HepG2 (cell line): ENCODE measurements around the gene RAB3GAP1. TPM values are rescaled to one million over a fixed set of nuclear protein-coding genes. Genes with fewer than 3 reads are reported as not detected.
"Not testable (repeated sequence)": the region's sequence is repeated elsewhere in the genome, so short reads cannot be mapped to it uniquely, and the experiment has no call there.

Source experiments
- ATAC-seq: fragments of 200-7000 bp; cut with Tn5 transposase; 3 replicates; pipeline ENCODE4 v1.9.1; 2020; ENCODE audit warnings: mild to moderate bottlenecking, moderate library complexity
- BruUV-seq: library from RNA; stranded (reverse); fragments of 400-500 nt; replicated peaks from 2 replicates; lab custom pipeline; 2021; lab: Mats Ljungman, UMichigan
- CTCF ChIA-PET: fragments of 300-600 bp; formaldehyde crosslinking; extraction: SDS; loops from one replicate; lab custom pipeline; 2021; ENCODE audit warnings: low total read pairs, inconsistent platforms, low intra/inter-chr PET ratio; lab: Yijun Ruan, JAX
- POLR2A ChIA-PET: fragments of 350-600 bp; sonication (Branson Sonifier 250); formaldehyde crosslinking; loops from one replicate; lab custom pipeline; 2020; ENCODE audit warnings: antibody characterized with exemption, inconsistent platforms; lab: Yijun Ruan, JAX
- DNase-seq: peaks from one replicate; pipeline ENCODE4 v3.0.0-alpha.2; 2015; ENCODE audit warnings: low spot score
- FAIRE-seq: peaks from 3 replicates; lab custom pipeline; 2011; peaks lifted over from hg19 to GRCh38; lab: Jason Lieb, UNC
- H2AFZ ChIP-seq: one replicate; pipeline ENCODE4 v1.6.1; 2011; ENCODE audit warnings: low read length, inconsistent platforms
- H3K27ac ChIP-seq: fragments of 300-600 bp; 3 replicates; pipeline ENCODE4 v1.8.0; 2011; ENCODE audit warnings: mixed run types, mild to moderate bottlenecking, mixed read lengths, low read length, inconsistent platforms; ENCODE audit not compliant: insufficient read depth; ENCODE audit errors: extremely low read length
- H3K27me3 ChIP-seq, 2 experiments: fragments of 200-600 bp in 1 of 2; 2 replicates in 1 of 2; 3 replicates in 1 of 2; pipeline versions ENCODE4 v1.6.0 to v1.8.0; 2011; ENCODE audit warnings: low read length in 2 of 2, mild to moderate bottlenecking in 2 of 2, moderate library complexity in 2 of 2, inconsistent platforms in 1 of 2; ENCODE audit not compliant: insufficient read depth in 2 of 2, control insufficient read depth in 1 of 2
- H3K36me3 ChIP-seq, 2 experiments: fragments of 200-600 bp in 1 of 2; replicated peaks in 1 of 2; 2 replicates in 1 of 2; 3 replicates in 1 of 2; pipeline versions ENCODE4 v1.5.1 to v1.8.0; 2011; ENCODE audit warnings: low read length in 2 of 2, inconsistent platforms in 1 of 2; ENCODE audit not compliant: insufficient read depth in 2 of 2, control insufficient read depth in 1 of 2
- H3K4me1 ChIP-seq: 2 replicates; pipeline ENCODE4 v1.5.1; 2012; ENCODE audit warnings: low read length, inconsistent platforms; ENCODE audit not compliant: insufficient read depth
- H3K4me2 ChIP-seq: 2 replicates; pipeline ENCODE4 v1.6.0; 2011; ENCODE audit warnings: low read depth, low read length, inconsistent platforms
- H3K4me3 ChIP-seq, 3 experiments: fragments of 200-600 bp in 1 of 3; sonication (generic), shearing (Covaris generic) in 1 of 3; replicated peaks in 1 of 3; 2 replicates each; pipeline ENCODE4 v1.5.1; 2011 to 2016; ENCODE audit warnings: low read length in 3 of 3, inconsistent platforms in 2 of 3, low read depth in 2 of 3, mild to moderate bottlenecking in 2 of 3, control low read depth in 1 of 3, mixed read lengths in 1 of 3; ENCODE audit not compliant: insufficient read depth in 1 of 3
- H3K79me2 ChIP-seq: one replicate; pipeline ENCODE4 v1.6.1; 2011; ENCODE audit warnings: low read length, inconsistent platforms; ENCODE audit not compliant: insufficient read depth
- H3K9ac ChIP-seq: 2 replicates; pipeline ENCODE4 v1.6.0; 2011; ENCODE audit warnings: mild to moderate bottlenecking, low read depth, low read length, inconsistent platforms; ENCODE audit not compliant: insufficient read depth
- H3K9me3 ChIP-seq: 2 replicates; pipeline ENCODE4 v1.5.1; 2012; ENCODE audit warnings: mild to moderate bottlenecking, low read length
- H4K20me1 ChIP-seq: 2 replicates; pipeline ENCODE4 v1.6.0; 2011; ENCODE audit warnings: inconsistent platforms, mild to moderate bottlenecking, low read length, moderate library complexity; ENCODE audit not compliant: insufficient read depth
- DR1 ChIP-seq: sonication (generic); formaldehyde crosslinking; IDR thresholded peaks from 2 replicates; pipeline ENCODE4 v1.8.0; 2021; ENCODE audit warnings: mild to moderate bottlenecking, missing genetic modification reagents, inconsistent platforms
- EHMT2 ChIP-seq: fragments of 200-600 bp; sonication (generic); IDR thresholded peaks from 2 replicates; pipeline ENCODE4 v1.7.0; 2017; ENCODE audit warnings: antibody characterized with exemption, low read depth, low read length, borderline replicate concordance
- ERF ChIP-seq: IDR thresholded peaks from 2 replicates; pipeline ENCODE4 v1.6.1; 2018; ENCODE audit warnings: missing biosample characterization, missing genetic modification reagents
- RAD51 ChIP-seq: fragments of 450-650 bp; IDR thresholded peaks from 2 replicates; pipeline ENCODE4 v1.6.1; 2016; ENCODE audit warnings: borderline replicate concordance
- ZFP1 ChIP-seq: IDR thresholded peaks from 2 replicates; pipeline ENCODE4 v1.6.1; 2016
- WGBS: methylation state at CpG from one replicate; pipeline ENCODE4 v1.1.6; 2017; ENCODE audit warnings: low lambda C conversion rate; 5-methylcytosine and 5-hydroxymethylcytosine counted together
- in situ Hi-C: cut with HindIII; loops from 2 replicates; pipeline ENCODE4 v1.10.0; 2017; ENCODE audit warnings: low pct_unique_long_range_greater_than_20kb; ENCODE audit not compliant: extremely low pct_ligation_motif_present
- intact Hi-C: fragments of 100-400 bp; cut with micrococcal nuclease; formaldehyde crosslinking; loops from one replicate; pipeline ENCODE4 v1.10.0; 2022; ENCODE audit not compliant: unreplicated experiment
- polyA plus RNA-seq, 8 experiments: library from polyadenylated mRNA; depleted of rRNA in 3 of 8; stranded (reverse) in 7 of 8; unstranded in 1 of 8; fragments of >200 nt; fragmentation: Illumina TruSeq in 4 of 8; extraction: Trizol in 4 of 8; gene quantifications; 2 replicates each; pipeline versions ENCODE4 v1.2.1 to v1.2.3, GENCODE V29; 2011 to 2016; ENCODE audit warnings: low read depth in 4 of 8, missing spikeins in 1 of 8, mixed read lengths in 1 of 8; ENCODE audit not compliant: insufficient read depth in 1 of 8
- total RNA-seq, 5 experiments: library from RNA; depleted of rRNA; stranded (reverse); fragments of >200 nt; fragmentation: Illumina TruSeq; extraction: Trizol; gene quantifications; 2 replicates each; pipeline ENCODE4 v1.2.3, GENCODE V29; 2016; ENCODE audit warnings: low read depth in 1 of 5
- TF ChIP-seq, protein P1 (sequence below): IDR thresholded peaks from 2 replicates; pipeline ENCODE4 v1.4.0; 2020; ENCODE audit warnings: mild to moderate bottlenecking, missing genetic modification reagents

Gene RAB3GAP1
- total and polyA plus RNA-seq, 2 of the 13 experiments (the other 11 are each of a cell fraction or from before 2014, with no cell fraction given) = 15.2 to 48.8 TPM

GRCh38 chr2:135030826-135031225, 21.3 kb upstream of the RAB3GAP1 start (continued):
- TF ChIP-seq, protein P1, sequence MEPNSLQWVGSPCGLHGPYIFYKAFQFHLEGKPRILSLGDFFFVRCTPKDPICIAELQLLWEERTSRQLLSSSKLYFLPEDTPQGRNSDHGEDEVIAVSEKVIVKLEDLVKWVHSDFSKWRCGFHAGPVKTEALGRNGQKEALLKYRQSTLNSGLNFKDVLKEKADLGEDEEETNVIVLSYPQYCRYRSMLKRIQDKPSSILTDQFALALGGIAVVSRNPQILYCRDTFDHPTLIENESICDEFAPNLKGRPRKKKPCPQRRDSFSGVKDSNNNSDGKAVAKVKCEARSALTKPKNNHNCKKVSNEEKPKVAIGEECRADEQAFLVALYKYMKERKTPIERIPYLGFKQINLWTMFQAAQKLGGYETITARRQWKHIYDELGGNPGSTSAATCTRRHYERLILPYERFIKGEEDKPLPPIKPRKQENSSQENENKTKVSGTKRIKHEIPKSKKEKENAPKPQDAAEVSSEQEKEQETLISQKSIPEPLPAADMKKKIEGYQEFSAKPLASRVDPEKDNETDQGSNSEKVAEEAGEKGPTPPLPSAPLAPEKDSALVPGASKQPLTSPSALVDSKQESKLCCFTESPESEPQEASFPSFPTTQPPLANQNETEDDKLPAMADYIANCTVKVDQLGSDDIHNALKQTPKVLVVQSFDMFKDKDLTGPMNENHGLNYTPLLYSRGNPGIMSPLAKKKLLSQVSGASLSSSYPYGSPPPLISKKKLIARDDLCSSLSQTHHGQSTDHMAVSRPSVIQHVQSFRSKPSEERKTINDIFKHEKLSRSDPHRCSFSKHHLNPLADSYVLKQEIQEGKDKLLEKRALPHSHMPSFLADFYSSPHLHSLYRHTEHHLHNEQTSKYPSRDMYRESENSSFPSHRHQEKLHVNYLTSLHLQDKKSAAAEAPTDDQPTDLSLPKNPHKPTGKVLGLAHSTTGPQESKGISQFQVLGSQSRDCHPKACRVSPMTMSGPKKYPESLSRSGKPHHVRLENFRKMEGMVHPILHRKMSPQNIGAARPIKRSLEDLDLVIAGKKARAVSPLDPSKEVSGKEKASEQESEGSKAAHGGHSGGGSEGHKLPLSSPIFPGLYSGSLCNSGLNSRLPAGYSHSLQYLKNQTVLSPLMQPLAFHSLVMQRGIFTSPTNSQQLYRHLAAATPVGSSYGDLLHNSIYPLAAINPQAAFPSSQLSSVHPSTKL (CRISPR knock-in tag) = 0 out of 2 replicates have a peak, but pooled peaks have one; percentile 18
- TF ChIP-seq ERF (CRISPR knock-in tag) (0 out of 2 replicates have a peak, but pooled peaks have one; percentile 40), DR1 (CRISPR knock-in tag) (no peak), ZFP1 (CRISPR knock-in tag) (no peak), EHMT2 (peak; percentile 98), RAD51 (no peak)

GRCh38 chr2:135033216-135033615, 18.9 kb upstream of the RAB3GAP1 start:
- BruUV-seq, H4K20me1 ChIP-seq, H3K27me3 ChIP-seq, in situ Hi-C loops, intact Hi-C loops, H3K9me3 ChIP-seq, H3K79me2 ChIP-seq, H3K27ac ChIP-seq, ATAC-seq, CTCF ChIA-PET, POLR2A ChIA-PET, H3K36me3 ChIP-seq, DNase-seq, H2AFZ ChIP-seq, FAIRE-seq, H3K4me1 ChIP-seq, H3K4me2 ChIP-seq, H3K4me3 ChIP-seq, H3K9ac ChIP-seq: not testable (repeated sequence)
- WGBS = 87% methylated on average over 6 of the region's 33 CpGs
